ENCODE measurements around the gene CDK14. TPM values are rescaled to one million over a fixed set of nuclear protein-coding genes. Genes with fewer than 3 reads are reported as not detected.

The CDK14 gene
- total and polyA plus RNA-seq, 2 of the 8 experiments (the other 6 are each of a cell fraction or from before 2014, with no cell fraction given), result 5.5 to 47.3 TPM

DNA sequence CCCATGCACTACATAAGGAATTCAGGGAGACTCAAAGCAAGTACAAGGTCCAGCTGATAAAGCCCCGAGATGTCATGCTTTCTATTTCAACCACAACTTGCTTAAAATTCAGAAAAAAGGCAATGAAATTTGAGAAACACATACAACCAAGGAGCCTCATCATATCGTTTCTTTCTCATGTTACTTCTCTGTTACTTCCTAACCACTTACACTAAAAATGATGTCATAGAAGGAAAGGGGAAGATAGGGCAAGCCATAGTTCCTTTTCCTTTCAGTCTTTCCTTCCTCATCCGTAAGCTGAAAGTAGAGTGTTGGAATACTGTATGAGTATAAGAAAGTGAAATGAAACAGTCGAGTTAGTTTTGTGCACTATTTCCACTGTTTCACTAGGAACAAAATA, 27.9 kb upstream of the CDK14 start:
- no peak overlapping the region for H2BK20ac ChIP-seq (ENCODE audit: low read length)
- no peak overlapping the region for H4K8ac ChIP-seq (ENCODE audit: extremely low read depth, insufficient read depth, low read length)
- no peaks in the 10 kb centered on the region for H4K20me1 ChIP-seq (replicated peaks in 1 of 2; ENCODE audit: control insufficient read depth in 1 of 2, insufficient read depth in 2 of 2, low read length in 2 of 2)
- no peaks in the 10 kb centered on the region for H3K9me3 ChIP-seq (ENCODE audit: insufficient read depth in 2 of 2, low read depth in 1 of 2, low read length in 1 of 2)
- H3K4me2 ChIP-seq (ENCODE audit: insufficient read depth in 1 of 2, low read depth in 2 of 2, low read length in 2 of 2), result no peak overlapping the region
- H2BK12ac ChIP-seq (ENCODE audit: low read depth, low read length), result no peak overlapping the region
- H2BK15ac ChIP-seq (ENCODE audit: low read length), result no peak overlapping the region
- H3K56ac ChIP-seq (replicated peaks; ENCODE audit: insufficient read length, low read depth, low read length), result no peak overlapping the region
- H3K27me3 ChIP-seq (replicated peaks in 1 of 4; ENCODE audit: control insufficient read depth in 3 of 4, extremely low read depth in 1 of 4, insufficient read depth in 3 of 4, low read length in 3 of 4), result no peaks in the 10 kb centered on the region
- no peak overlapping the region for H3K14ac ChIP-seq (ENCODE audit: insufficient read length)
- H4K5ac ChIP-seq (ENCODE audit: insufficient read length, low read depth, low read length), result no peak overlapping the region
- H3K27ac ChIP-seq (ENCODE audit: low read depth, low read length), result no peak overlapping the region
- no peak overlapping the region for H3K4me3 ChIP-seq (ENCODE audit: extremely low read depth in 1 of 4, insufficient read depth in 2 of 4, low read depth in 3 of 4, low read length in 4 of 4)
- H3K36me3 ChIP-seq (ENCODE audit: control insufficient read depth in 2 of 4, insufficient read depth in 4 of 4, low read length in 3 of 4), result no peaks in the 10 kb centered on the region
- H3K4me1 ChIP-seq (replicated peaks in 1 of 4; ENCODE audit: control insufficient read depth in 3 of 4, insufficient read depth in 4 of 4, low read length in 3 of 4), result no peaks in the 10 kb centered on the region
- no peak overlapping the region for H2BK5ac ChIP-seq (ENCODE audit: low read depth, low read length)
- no peak overlapping the region for H3K23ac ChIP-seq (ENCODE audit: insufficient read length)
- no peaks in the 10 kb centered on the region for H3K23me2 ChIP-seq (ENCODE audit: low read depth, low read length)
- ChIA-PET CTCF (ENCODE audit: partially characterized antibody) (no interaction called here), POLR2A (ENCODE audit: partially characterized antibody) (no interaction called here)
- FAIRE-seq (no peak), DNase-seq (ENCODE audit: low read depth in 1 of 2, low spot score in 2 of 2) (no peak)
- H2BK120ac ChIP-seq (replicated peaks; ENCODE audit: low read depth, low read length), result no peak overlapping the region
- H2AK5ac ChIP-seq (ENCODE audit: low read depth, low read length), result no peak overlapping the region
- H3K79me2 ChIP-seq (ENCODE audit: control insufficient read depth in 1 of 2, insufficient read depth in 2 of 2, low read length in 2 of 2), result no peaks in the 10 kb centered on the region
- no peak overlapping the region for H2AFZ ChIP-seq (ENCODE audit: low read length)
- H3K18ac ChIP-seq (ENCODE audit: extremely low read depth, low read length), result no peak overlapping the region
- no peak overlapping the region for H4K91ac ChIP-seq (replicated peaks; ENCODE audit: insufficient read length, low read length)
- no peak overlapping the region for H3K4ac ChIP-seq (replicated peaks; ENCODE audit: insufficient read length, low read depth, low read length)
- no peaks in the 10 kb centered on the region for H3K79me1 ChIP-seq (ENCODE audit: low read depth, low read length)
- WGBS, 2 experiments (ENCODE audit: extremely low coverage in 1 of 2, insufficient coverage in 1 of 2, insufficient read length in 1 of 2, insufficient replicate concordance in 2 of 2, low coverage in 1 of 2, low lambda C conversion rate in 2 of 2, missing lambda C conversion rate in 1 of 2), result 95% methylated on average over 4 of the region's 4 CpGs; no CpG with 5 or more reads in 1 of the 2 experiments
- no peak overlapping the region for H3K9ac ChIP-seq (replicated peaks in 1 of 4; ENCODE audit: extremely low read depth in 1 of 4, low read depth in 3 of 4, low read length in 3 of 4)
- no peak for TF ChIP-seq CHD7 (IDR thresholded peaks at IDR 0.05; ENCODE audit: insufficient replicate concordance, low read length)
